K562 (cell line): Measurements from ENCODE around the gene SAMD8. TPM values are rescaled to one million over a fixed set of nuclear protein-coding genes. Genes with fewer than 3 reads are reported as not detected.

Source experiments
- ATAC-seq: fragments of 200-7000 bp; cut with Tn5 transposase; 3 replicates; pipeline ENCODE4 v1.9.1; 2020; ENCODE audit warnings: moderate library complexity
- BruUV-seq: library from RNA; stranded (reverse); fragments of 400-500 nt; replicated peaks from 2 replicates; lab custom pipeline; 2021; lab: Mats Ljungman, UMichigan
- CTCF ChIA-PET: fragments of 300-600 bp; formaldehyde crosslinking; extraction: SDS; loops from one replicate; lab custom pipeline; 2021; ENCODE audit warnings: low intra/inter-chr PET ratio; lab: Yijun Ruan, JAX
- POLR2A ChIA-PET: fragments of 300-600, 350-650 bp; sonication (Branson Sonifier 250); formaldehyde crosslinking; extraction: SDS; loops from one replicate; lab custom pipeline; 2021; ENCODE audit warnings: antibody characterized with exemption, inconsistent platforms; lab: Yijun Ruan, JAX
- DNase-seq, 4 experiments: peaks; one replicate each; pipeline versions ENCODE4 v3.0.0 to v3.0.0-alpha.2; 2011 to 2018; ENCODE audit warnings: low spot score in 3 of 4, mixed read lengths in 3 of 4; ENCODE audit errors: extremely low read depth in 1 of 4
- FAIRE-seq: peaks from 2 replicates; lab custom pipeline; 2011; peaks lifted over from hg19 to GRCh38; lab: Jason Lieb, UNC
- H2AFZ ChIP-seq: 2 replicates; pipeline ENCODE4 v1.6.0; 2011; ENCODE audit warnings: low read depth, low read length, control low read depth, inconsistent platforms
- H3K27ac ChIP-seq: fragments of 200-600 bp; 3 replicates; pipeline ENCODE4 v1.8.0; 2011; ENCODE audit warnings: low read depth, mild to moderate bottlenecking, control low read depth, inconsistent platforms, low read length, moderate library complexity, mixed read lengths; ENCODE audit errors: extremely low read depth
- H3K27me3 ChIP-seq, 2 experiments: fragments of 300-600 bp in 1 of 2; 2 replicates in 1 of 2; 3 replicates in 1 of 2; pipeline versions ENCODE4 v1.6.0 to v1.8.0; 2011; ENCODE audit warnings: inconsistent platforms in 2 of 2, low read length in 2 of 2, mild to moderate bottlenecking in 1 of 2, mixed read lengths in 1 of 2, moderate library complexity in 1 of 2; ENCODE audit not compliant: control insufficient read depth in 2 of 2, insufficient read depth in 2 of 2
- H3K36me3 ChIP-seq: fragments of 300-600 bp; 3 replicates; pipeline ENCODE4 v1.8.0; 2011; ENCODE audit warnings: mild to moderate bottlenecking, low read length, inconsistent platforms; ENCODE audit not compliant: control insufficient read depth, insufficient read depth
- H3K4me1 ChIP-seq, 2 experiments: fragments of 200-600 bp in 1 of 2; replicated peaks in 1 of 2; 2 replicates in 1 of 2; 3 replicates in 1 of 2; pipeline versions ENCODE4 v1.5.1 to v1.8.0; 2011; ENCODE audit warnings: inconsistent platforms in 2 of 2, low read length in 2 of 2, mild to moderate bottlenecking in 1 of 2, mixed read lengths in 1 of 2, moderate library complexity in 1 of 2; ENCODE audit not compliant: control insufficient read depth in 2 of 2, insufficient read depth in 2 of 2
- H3K4me2 ChIP-seq: 2 replicates; pipeline ENCODE4 v1.6.1; 2011; ENCODE audit warnings: low read length, control low read depth, inconsistent platforms, mixed read lengths; ENCODE audit not compliant: insufficient read depth
- H3K4me3 ChIP-seq: fragments of 200-600 bp; sonication (generic), shearing (Covaris generic); 2 replicates; pipeline ENCODE4 v1.5.1; 2016; ENCODE audit warnings: control low read depth, inconsistent platforms
- H3K79me2 ChIP-seq: fragments of 200-600 bp; 3 replicates; pipeline ENCODE4 v1.8.0; 2011; ENCODE audit warnings: low read length, inconsistent platforms; ENCODE audit not compliant: control insufficient read depth, insufficient read depth
- H3K9ac ChIP-seq, 2 experiments: 2 replicates each; pipeline versions ENCODE4 v1.6.0 to v1.6.1; 2011; ENCODE audit warnings: low read depth in 2 of 2, low read length in 2 of 2, control low read depth in 1 of 2, inconsistent platforms in 1 of 2, mild to moderate bottlenecking in 1 of 2, mixed read lengths in 1 of 2; ENCODE audit not compliant: insufficient read depth in 1 of 2
- H3K9me1 ChIP-seq: one replicate; pipeline ENCODE4 v1.6.0; 2011; ENCODE audit warnings: inconsistent platforms, mild to moderate bottlenecking, low read length, moderate library complexity; ENCODE audit not compliant: control insufficient read depth, insufficient read depth
- H3K9me3 ChIP-seq: replicated peaks from 2 replicates; pipeline ENCODE4 v1.5.1; 2011; ENCODE audit warnings: low read depth, low read length, inconsistent platforms; ENCODE audit not compliant: control insufficient read depth, insufficient read depth
- H4K20me1 ChIP-seq: replicated peaks from 2 replicates; pipeline ENCODE4 v1.6.1; 2011; ENCODE audit warnings: low read length, inconsistent platforms, mixed read lengths; ENCODE audit not compliant: control insufficient read depth, insufficient read depth
- BRF1 ChIP-seq: IDR thresholded peaks from 3 replicates; pipeline ENCODE4 v1.6.1; 2011; ENCODE audit warnings: borderline replicate concordance, mild to moderate bottlenecking; ENCODE audit not compliant: insufficient read length; ENCODE audit errors: extremely low read depth
- GATAD2A ChIP-seq: fragments of 450-650 bp; IDR thresholded peaks from 2 replicates; pipeline ENCODE4 v1.6.1; 2017
- HOMEZ ChIP-seq: fragments of 250-450 bp; sonication (Bioruptor Pico); IDR thresholded peaks from 2 replicates; pipeline ENCODE4 v1.4.0; 2020; ENCODE audit warnings: mild to moderate bottlenecking, moderate library complexity
- MTA1 ChIP-seq: fragments of 450-650 bp; IDR thresholded peaks from 2 replicates; pipeline ENCODE4 v1.6.1; 2017; ENCODE audit warnings: borderline replicate concordance
- PYGO2 ChIP-seq: fragments of 450-650 bp; IDR thresholded peaks from 2 replicates; pipeline ENCODE4 v1.6.1; 2016; ENCODE audit warnings: mild to moderate bottlenecking, missing genetic modification characterization, moderate library complexity, missing compliant biosample characterization
- SMAD4 ChIP-seq: fragments of 250-450 bp; sonication (Bioruptor Pico); conservative IDR thresholded peaks from 2 replicates; pipeline ENCODE4 v1.8.0; 2021; ENCODE audit warnings: inconsistent platforms, mild to moderate bottlenecking, moderate library complexity
- SNRNP70 ChIP-seq: fragments of 200-400 bp; formaldehyde crosslinking; optimal IDR thresholded peaks from 2 replicates; pipeline ENCODE3; 2017; ENCODE audit warnings: low read depth, low read length
- SOX6 ChIP-seq: fragments of 450-650 bp; IDR thresholded peaks from 2 replicates; pipeline ENCODE4 v1.6.1; 2014; ENCODE audit warnings: mild to moderate bottlenecking
- TAF7 ChIP-seq: fragments of 450-650 bp; IDR thresholded peaks from 2 replicates; pipeline ENCODE4 v1.6.1; 2016; ENCODE audit warnings: missing genetic modification characterization, missing compliant biosample characterization
- ZBTB26 ChIP-seq: fragments of 450-650 bp; formaldehyde crosslinking; IDR thresholded peaks from 2 replicates; pipeline ENCODE4 v1.4.0; 2022; ENCODE audit warnings: missing genetic modification characterization
- ZNF143 ChIP-seq: sonication (generic); formaldehyde crosslinking; IDR thresholded peaks from 2 replicates; pipeline ENCODE4 v1.9.0; 2022; ENCODE audit warnings: mild to moderate bottlenecking, missing genetic modification reagents
- ZNF766 ChIP-seq: fragments of 200-800 bp; sonication (Bioruptor generic); conservative IDR thresholded peaks from 2 replicates; pipeline ENCODE4 v1.6.1; 2016; ENCODE audit warnings: missing genetic modification characterization, missing compliant biosample characterization
- whole genome bisulfite sequencing: fragments of 100-300 bp; shearing (Covaris generic); methylation state at CpG from one replicate; pipeline ENCODE4 v1.1.6; 2016; ENCODE audit warnings: low coverage, mixed read lengths; ENCODE audit not compliant: insufficient coverage; ENCODE audit errors: missing lambda C conversion rate; 5-methylcytosine and 5-hydroxymethylcytosine counted together
- in situ Hi-C: fragments of 300-500 bp; cut with MboI; formaldehyde crosslinking; loops from 4 replicates; pipeline ENCODE4 v1.15.0; 2018; ENCODE audit warnings: inconsistent platforms, mixed read lengths
- intact Hi-C: fragments of 100-400 bp; cut with micrococcal nuclease; formaldehyde crosslinking; loops from 2 replicates; pipeline ENCODE4 v1.14.2; 2022
- polyA plus RNA-seq, 8 experiments: library from polyadenylated mRNA; depleted of rRNA in 4 of 8; stranded (reverse) in 5 of 8; unstranded in 3 of 8; fragments of >200 nt; fragmentation: Nextera tagmentation in 2 of 8; fragmentation: Illumina TruSeq in 1 of 8; extraction: Ambion mirVana in 2 of 8; extraction: Trizol in 1 of 8; gene quantifications; 2 replicates each; pipeline versions ENCODE4 v1.2.1 to v1.2.3, GENCODE V29; 2011 to 2014; ENCODE audit warnings: inconsistent platforms in 1 of 8, missing spikeins in 1 of 8
- total RNA-seq, 7 experiments: library from RNA; depleted of rRNA in 6 of 7; stranded (reverse); fragments of >200 nt in 6 of 7; fragmentation: Illumina TruSeq in 2 of 7; extraction: Trizol in 2 of 7; gene quantifications; 2 replicates each; pipeline versions ENCODE4 v1.2.1 to v1.2.3, GENCODE V29; 2011 to 2021; ENCODE audit warnings: low replicate concordance in 1 of 7
- TF ChIP-seq, protein P1 (sequence below): fragments of 250-450 bp; sonication (Bioruptor Pico); IDR thresholded peaks from 2 replicates; pipeline ENCODE4 v1.4.0; 2020; ENCODE audit warnings: mild to moderate bottlenecking
- TF ChIP-seq, protein P2 (sequence below): sonication (generic); formaldehyde crosslinking; IDR thresholded peaks from 2 replicates; pipeline ENCODE4 v1.8.0; 2023; ENCODE audit warnings: mild to moderate bottlenecking, missing genetic modification reagents

Gene SAMD8
- total and polyA plus RNA-seq, 9 of the 15 experiments (the other 6 are each of a cell fraction or from before 2014, with no cell fraction given), result 2.7 to 16.1 (median 6.2) TPM

- peaks cover 38 to 40% of the 10 kb centered on the region in 2 experiments for H3K4me1 ChIP-seq
- H2AFZ ChIP-seq, result peak overlapping the region; percentile 93
- FAIRE-seq (no peak), DNase-seq (peak; percentile 59 to 81 (median 78)), ATAC-seq (peak; percentile 64)
- H3K79me2 ChIP-seq, result peaks cover 44% of the 10 kb centered on the region
- peak overlapping the region; percentile 97 for H3K4me3 ChIP-seq
- BruUV-seq, result TSS peak; percentile 98
- no peaks in the 10 kb centered on the region for H3K9me3 ChIP-seq
- in situ Hi-C loops, result no loop called here
- no peaks in the 10 kb centered on the region for H3K27me3 ChIP-seq
- H3K9me1 ChIP-seq, result no peaks in the 10 kb centered on the region
- H3K27ac ChIP-seq, result peak overlapping the region; percentile 97
- WGBS, result under 1% methylated on average over 19 of the region's 19 CpGs
- ChIA-PET CTCF (no interaction called here), POLR2A (interaction anchor here (0.5 to 8.9 kb wide), 10 partner anchors 10 to 1724 kb away, joined by 3 to 74 read pairs (median 13); partner anchors contain the start of gene COMTD1)
- intact Hi-C loops, result loop anchor here (2.0 kb wide), 2 partner anchors 15 to 99 kb away; partner anchors contain the start of gene SAMD8
- H3K9ac ChIP-seq, result peak overlapping the region; percentile 93 to 98
- peaks cover 7% of the 10 kb centered on the region; the same call in 1 of the 2 replicates for H4K20me1 ChIP-seq
- peaks cover 36% of the 10 kb centered on the region for H3K36me3 ChIP-seq
- peak overlapping the region; percentile 99 for H3K4me2 ChIP-seq
- no peak for TF ChIP-seq BRF1
- no peak for TF ChIP-seq SOX6
- TF ChIP-seq ZBTB26 (CRISPR knock-in tag), result no peak
- TF ChIP-seq, protein P1, sequence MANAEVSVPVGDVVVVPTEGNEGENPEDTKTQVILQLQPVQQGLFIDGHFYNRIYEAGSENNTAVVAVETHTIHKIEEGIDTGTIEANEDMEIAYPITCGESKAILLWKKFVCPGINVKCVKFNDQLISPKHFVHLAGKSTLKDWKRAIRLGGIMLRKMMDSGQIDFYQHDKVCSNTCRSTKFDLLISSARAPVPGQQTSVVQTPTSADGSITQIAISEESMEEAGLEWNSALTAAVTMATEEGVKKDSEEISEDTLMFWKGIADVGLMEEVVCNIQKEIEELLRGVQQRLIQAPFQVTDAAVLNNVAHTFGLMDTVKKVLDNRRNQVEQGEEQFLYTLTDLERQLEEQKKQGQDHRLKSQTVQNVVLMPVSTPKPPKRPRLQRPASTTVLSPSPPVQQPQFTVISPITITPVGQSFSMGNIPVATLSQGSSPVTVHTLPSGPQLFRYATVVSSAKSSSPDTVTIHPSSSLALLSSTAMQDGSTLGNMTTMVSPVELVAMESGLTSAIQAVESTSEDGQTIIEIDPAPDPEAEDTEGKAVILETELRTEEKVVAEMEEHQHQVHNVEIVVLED (CRISPR knock-in tag), result peak; percentile 37; the same call in 1 of the 2 replicates
- peak; percentile 50; the same call in 1 of the 2 replicates for TF ChIP-seq ZNF766 (CRISPR knock-in tag)
- no peak for TF ChIP-seq GATAD2A
- peak; percentile 0; the same call in 1 of the 2 replicates for TF ChIP-seq SMAD4 (CRISPR knock-in tag)
- TF ChIP-seq ZNF143 (CRISPR knock-in tag), result no peak
- peak; percentile 81 for TF ChIP-seq TAF7 (tag)
- TF ChIP-seq HOMEZ (CRISPR knock-in tag), result no peak
- TF ChIP-seq, protein P2, sequence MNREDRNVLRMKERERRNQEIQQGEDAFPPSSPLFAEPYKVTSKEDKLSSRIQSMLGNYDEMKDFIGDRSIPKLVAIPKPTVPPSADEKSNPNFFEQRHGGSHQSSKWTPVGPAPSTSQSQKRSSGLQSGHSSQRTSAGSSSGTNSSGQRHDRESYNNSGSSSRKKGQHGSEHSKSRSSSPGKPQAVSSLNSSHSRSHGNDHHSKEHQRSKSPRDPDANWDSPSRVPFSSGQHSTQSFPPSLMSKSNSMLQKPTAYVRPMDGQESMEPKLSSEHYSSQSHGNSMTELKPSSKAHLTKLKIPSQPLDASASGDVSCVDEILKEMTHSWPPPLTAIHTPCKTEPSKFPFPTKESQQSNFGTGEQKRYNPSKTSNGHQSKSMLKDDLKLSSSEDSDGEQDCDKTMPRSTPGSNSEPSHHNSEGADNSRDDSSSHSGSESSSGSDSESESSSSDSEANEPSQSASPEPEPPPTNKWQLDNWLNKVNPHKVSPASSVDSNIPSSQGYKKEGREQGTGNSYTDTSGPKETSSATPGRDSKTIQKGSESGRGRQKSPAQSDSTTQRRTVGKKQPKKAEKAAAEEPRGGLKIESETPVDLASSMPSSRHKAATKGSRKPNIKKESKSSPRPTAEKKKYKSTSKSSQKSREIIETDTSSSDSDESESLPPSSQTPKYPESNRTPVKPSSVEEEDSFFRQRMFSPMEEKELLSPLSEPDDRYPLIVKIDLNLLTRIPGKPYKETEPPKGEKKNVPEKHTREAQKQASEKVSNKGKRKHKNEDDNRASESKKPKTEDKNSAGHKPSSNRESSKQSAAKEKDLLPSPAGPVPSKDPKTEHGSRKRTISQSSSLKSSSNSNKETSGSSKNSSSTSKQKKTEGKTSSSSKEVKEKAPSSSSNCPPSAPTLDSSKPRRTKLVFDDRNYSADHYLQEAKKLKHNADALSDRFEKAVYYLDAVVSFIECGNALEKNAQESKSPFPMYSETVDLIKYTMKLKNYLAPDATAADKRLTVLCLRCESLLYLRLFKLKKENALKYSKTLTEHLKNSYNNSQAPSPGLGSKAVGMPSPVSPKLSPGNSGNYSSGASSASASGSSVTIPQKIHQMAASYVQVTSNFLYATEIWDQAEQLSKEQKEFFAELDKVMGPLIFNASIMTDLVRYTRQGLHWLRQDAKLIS (CRISPR knock-in tag), result peak; percentile 84; the same call in 1 of the 2 replicates
- no peak for TF ChIP-seq PYGO2 (tag)
- TF ChIP-seq MTA1, result peak; percentile 66
- TF ChIP-seq SNRNP70, result no peak
Observed at GRCh38 chr10:75209921-75210281, 98.4 kb downstream of the SAMD8 start.
